ENCODE results near the gene CACNA1H.

The CACNA1H gene

GRCh38 chr16:1159325-1159972 lies 6.5 kb downstream of the CACNA1H start:
- no peak for DNase-seq

- DNase-seq: no peak
These were observed 7.3 kb downstream of the CACNA1H start for GRCh38 chr16:1159973-1160772.

- no peak for DNase-seq
These were observed 8.0 kb downstream of the CACNA1H start for GRCh38 chr16:1160773-1161348.

- no peak for DNase-seq
These were observed 10.0 kb downstream of the CACNA1H start for GRCh38 chr16:1162701-1163566.

DNA sequence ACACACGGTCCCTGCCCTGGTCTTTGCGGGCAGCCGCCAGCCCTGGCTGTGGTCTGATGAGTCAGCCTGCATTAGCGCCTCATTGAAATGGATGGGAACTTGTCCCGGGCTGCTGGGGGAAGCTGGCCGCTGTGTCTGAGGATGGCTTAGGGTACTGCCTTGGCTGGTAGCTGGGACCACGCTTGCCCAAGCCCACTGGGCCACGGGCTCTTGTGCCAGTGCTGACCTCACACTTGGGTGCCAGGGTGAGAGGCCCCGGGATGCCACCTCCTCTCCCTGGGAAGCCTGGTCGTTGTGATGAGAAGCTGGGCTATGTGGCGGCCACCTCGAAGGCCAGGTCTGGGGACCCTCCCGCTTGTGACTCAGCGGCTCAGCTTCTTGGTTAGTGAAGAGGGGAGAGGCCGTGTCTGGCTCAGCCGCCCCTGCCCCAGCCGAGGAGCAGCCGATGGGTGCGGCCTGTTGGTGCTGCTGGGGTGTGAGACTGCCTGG lies 10.7 kb downstream of the CACNA1H start:
- DNase-seq: peak; percentile 26

DNA sequence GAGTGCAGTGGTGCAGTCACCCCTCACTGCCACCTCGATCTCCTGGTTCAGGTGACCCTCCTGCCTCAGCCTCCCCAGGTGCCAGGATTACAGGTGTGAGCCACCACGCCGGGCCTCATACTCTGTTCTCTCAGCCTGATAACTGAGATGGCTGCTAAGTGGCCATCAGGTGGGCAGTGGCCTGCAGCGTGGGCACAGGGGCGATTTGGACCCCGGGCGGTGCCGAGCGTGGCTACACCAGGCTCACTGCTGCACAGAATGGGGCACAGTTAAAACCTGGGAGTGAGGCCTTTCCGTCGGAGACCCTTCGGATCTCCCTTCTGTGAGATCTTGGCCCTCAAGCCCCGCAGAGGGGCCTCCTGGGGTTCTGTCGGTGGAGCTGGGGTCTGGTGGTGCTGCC lies 11.5 kb downstream of the CACNA1H start:
- DNase-seq: no peak

DNA sequence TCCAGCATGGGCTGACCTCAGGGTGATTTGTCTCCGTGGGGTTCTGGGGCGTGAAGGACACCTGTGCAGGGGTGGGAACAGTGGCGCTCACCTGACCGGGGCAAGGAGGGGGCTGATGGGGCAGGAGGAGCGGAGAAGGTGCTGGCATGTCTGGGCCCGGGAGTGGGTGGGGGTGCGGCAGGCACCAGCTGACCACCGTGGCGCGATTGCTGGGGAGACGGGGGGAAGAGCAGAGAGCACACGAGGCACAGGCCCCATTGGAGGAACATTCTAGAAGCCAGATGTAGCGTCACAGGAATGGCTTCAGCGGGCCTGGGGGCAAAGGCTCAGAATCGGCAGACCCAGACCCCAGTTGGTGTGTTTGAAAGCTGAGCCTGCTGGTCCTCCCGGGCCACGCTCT lies 12.1 kb downstream of the CACNA1H start:
- no peak for DNase-seq

DNA sequence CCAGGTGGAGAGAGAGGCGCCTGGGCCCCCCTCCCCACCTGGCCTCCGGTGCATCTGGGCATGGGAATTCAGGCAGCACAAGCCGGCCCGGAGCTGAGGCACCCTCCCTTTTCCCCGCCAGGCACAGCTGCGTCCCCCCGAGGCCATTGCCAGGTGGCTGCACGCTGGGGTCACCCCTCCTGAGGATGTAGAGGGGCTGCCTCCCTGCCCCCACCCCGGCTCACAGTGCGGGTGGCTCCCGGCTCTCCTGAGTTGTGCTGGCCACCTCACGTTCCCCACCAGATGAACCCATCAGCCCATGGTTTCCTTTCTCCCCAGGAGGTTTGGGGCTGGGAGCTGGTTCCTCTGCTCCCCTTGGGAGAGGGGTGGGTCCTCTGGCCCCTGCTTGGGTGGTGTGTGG lies 12.6 kb downstream of the CACNA1H start:
- no peak for DNase-seq

DNA sequence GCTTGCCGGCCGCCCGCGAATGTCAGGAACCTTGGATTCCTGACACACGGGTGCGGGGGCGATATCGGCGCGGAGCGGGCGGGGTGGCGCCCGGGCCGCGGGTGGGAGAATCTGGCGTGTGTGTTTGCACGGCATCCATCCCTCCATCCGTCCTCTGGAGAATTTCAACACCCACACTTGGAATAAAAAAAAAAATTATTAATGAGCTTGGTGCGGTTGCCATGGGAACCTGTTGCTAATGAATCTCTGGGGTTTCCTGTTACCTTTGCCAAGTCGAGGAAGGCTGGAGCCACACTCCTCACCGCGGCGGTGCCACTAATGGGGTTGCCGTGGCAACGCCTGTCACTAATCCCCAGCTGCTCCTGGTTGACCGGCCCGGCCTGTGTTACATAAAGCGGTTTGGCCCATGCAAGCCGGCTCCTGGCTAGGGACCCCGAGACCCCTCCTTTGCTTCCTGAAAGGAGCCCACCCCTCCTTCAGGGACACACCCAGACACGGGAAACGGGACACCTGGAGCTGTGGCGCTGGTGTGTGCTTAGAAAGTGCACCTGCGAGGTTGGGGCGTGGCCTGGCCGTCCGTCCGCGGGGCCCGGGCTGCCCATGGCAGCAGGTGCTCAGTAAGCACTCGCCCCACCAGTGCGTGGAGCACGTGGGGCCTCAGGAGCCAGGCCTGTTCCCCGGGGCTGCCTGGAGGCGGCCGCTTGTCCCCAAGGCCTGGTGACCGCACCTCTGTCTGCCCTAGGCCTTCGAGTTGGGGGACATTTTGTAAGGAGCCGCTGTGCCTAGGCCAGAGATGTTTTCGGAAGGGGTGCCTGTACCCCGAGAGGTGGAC lies 14.6 kb downstream of the CACNA1H start:
- DNase-seq: no peak

DNA sequence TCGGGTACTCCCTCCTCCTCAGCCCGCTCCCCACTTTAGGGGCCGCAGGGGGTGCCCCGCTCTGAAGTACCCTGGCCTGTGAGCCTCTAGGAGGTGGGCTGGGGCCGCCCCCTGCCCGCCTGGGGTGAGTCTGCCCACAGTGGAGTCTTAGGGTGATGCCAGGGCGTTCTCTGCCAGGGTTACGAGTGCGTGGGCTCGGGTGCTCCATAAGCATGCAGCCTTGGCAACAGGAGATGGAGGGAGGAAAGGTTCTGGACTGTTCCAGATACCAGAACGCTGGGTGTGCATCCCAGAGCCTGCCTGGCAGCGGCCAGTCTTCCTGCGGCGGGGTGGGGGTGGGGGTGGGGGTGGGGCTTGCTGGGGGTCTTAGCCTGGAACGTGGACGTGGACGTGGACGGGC lies 15.9 kb downstream of the CACNA1H start:
- DNase-seq: no peak

DNA sequence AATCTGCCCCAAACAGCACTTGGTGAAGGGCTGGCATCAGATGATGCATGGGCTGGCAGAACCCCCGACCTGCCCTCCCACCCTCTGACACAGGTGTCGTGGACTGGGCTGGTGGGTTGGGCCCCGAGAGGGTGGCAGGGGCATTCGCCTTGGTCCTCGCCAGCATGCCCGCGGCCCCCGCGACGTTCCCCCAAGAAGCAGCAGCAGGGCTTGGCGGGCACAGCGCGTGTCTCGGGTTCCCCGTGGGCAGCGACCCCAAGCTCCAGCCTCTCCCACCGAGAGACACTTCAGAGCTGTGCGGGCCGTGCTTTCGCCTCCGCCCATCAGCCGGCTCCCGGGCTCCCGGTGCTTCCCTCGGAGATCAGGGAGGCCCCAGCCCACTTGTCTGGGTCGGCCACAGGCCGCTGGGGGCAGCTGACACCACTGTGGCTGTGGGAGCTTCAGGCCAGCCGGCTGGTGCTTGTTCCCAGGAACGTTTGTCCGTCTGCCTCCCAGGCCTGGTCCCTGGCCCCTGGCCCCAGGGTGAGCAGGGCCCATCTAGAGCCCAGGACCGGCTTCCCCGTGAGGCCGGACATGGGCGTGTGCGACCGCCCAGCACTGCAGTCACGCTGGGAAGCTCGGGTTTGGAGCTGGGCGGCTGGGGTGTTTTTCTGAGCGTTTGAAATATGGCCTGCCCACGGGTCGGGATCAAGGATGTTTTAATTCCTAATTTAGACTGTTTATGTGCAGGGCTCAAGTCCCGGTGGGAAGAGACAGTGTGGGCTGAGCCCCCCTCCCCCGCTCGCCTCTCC lies 16.6 kb downstream of the CACNA1H start:
- DNase-seq: no peak

DNA sequence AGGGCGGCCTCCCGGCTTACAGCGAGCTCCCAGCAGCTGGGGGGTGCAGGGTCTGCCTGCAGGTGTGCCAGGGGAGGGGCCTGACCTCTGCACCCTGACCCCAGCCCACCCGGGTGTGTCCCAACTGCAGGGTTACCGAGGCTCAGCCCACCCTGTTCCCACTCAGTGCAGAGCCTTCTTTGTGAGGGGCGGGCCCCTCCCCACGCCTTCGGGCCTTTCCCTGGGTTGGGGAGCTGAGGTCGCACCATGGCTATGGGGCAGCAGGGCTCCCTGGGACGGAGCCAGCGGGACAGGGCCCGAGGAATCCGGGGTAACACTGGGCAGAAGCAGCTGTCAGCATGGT lies 17.1 kb downstream of the CACNA1H start:
- DNase-seq: no peak

DNA sequence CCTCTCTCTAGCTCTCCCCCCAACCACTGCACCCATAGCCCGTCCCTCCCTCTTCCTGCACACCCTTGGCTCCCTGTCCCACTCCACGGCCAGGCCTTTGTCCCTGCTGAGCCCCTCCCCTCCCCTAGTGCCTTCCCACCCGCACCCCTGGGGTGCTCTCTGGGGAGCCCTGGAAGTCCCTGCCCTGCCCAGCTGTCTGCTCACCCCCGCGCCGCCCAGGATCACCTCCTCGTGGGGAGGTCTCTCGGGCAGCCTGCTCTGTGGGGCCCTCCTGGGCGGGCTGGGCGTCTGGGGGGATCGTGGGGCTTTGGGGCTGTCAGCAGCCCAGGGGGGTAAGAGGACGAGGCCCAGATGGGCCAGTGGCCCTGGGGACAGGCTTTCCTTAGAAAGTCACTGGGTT lies 18.1 kb downstream of the CACNA1H start:
- no peak for DNase-seq

GRCh38 chr16:1171854-1172428 lies 19.0 kb downstream of the CACNA1H start:
- DNase-seq: no peak

GRCh38 chr16:1172651-1173050 lies 19.7 kb downstream of the CACNA1H start:
- no peak for DNase-seq

DNA sequence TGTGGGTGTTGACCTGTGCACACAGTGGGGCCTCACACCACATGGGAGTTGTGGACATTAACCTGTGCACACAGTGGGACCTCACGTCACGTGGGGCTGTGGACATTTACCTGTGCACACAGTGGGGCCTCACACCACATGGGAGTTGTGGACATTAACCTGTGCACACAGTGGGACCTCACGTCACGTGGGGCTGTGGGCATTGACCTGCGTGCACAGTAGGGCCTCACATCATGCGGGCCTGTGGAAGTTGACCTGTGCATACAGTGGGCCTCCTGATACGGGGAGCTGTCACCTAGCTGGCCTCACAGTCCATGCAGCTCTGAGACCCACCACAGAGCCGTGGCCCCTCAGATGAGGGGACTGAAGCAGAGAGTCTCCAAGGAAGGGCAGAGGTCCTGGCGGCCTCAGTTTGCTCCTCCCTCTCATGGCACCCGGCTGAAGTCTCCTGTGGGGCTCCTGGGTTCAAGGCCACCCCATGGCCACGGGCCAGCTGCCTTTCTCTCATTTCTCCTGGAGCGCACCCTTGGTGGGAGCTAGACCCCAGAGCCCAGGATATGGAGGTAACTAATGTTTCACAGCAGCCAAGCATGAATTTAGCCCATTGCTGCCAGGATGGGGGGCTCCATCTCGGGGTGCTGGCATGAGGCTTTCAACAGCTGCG lies 21.0 kb downstream of the CACNA1H start:
- DNase-seq: no peak

DNA sequence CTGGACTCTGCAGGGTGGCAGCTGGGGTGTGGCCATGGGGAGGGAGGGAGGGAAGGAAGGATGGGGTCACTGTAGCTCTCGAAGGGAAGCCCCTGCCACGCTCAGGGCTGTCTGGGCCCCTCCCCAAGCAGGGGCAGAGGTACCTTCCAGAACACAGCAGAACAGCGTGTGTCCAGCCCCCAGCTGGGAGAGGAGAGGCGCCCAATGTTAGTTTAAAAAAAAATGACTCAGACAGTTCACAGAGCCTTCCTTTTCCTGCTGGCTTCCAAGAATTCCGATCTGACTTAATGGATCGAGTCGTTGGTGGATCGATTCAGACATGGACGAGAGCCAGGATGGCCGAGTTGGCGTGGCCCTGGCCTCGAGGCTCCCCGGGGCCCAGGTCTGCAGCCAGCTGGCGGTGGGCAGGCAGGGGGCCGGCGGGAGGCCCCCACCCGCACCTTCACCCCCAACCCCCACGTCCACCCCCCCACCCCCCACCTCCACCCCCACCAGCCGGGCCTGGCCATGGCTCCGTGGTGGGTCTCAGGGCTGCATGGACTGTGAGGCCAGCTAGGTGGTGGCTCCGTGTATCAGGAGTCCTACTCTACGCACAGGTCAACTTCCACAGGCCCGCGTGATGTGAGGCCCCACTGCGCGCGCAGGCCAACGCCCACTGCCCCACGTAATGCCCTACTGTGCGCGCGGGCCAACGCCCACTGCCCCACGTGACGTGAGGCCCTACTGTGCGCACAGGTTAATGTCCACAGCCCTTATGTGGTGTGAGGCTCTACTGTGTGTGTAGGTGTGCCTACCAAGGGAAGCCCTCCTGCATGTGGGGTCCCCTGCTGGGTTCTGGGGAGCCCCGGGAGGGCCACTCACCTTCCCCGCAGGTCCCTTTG lies 21.8 kb downstream of the CACNA1H start:
- DNase-seq: peak; percentile 23

DNA sequence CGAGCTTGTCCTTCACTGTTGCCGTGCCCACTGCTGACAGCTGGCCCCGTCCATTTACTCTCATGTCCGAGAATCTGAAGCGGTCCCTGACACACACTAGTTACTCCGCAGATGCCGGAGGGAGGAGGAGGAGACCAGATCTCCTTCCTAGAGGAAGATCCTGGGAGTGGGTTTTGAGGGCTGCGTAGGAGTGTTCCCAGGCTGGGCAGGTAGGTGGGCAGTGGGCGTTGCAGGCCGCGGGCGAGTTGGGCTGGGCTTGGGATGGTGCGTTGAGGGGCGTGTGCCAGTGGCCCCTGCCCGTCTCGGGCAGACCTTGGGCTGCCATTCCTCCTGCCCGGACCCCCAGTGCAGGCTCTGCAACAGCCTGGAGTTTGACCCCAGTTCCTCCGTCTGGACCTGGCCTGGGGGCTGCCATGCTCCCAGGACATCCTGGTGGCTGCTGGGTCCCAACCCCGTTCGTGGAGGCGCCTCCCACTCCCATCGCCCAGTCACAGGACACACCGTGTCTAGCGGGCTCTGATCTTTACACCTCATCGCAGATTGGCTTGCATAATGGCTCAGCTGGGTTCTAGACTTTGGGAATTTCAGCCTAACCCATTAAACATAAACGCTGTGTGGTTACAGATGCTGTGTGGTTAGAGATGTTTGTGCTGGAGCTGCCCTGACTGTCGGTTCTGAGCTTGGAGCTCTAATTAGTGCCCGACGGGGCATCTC lies 22.8 kb downstream of the CACNA1H start:
- no peak for DNase-seq
